ENCODE results near the gene LRCH1.

Gene LRCH1

DNA sequence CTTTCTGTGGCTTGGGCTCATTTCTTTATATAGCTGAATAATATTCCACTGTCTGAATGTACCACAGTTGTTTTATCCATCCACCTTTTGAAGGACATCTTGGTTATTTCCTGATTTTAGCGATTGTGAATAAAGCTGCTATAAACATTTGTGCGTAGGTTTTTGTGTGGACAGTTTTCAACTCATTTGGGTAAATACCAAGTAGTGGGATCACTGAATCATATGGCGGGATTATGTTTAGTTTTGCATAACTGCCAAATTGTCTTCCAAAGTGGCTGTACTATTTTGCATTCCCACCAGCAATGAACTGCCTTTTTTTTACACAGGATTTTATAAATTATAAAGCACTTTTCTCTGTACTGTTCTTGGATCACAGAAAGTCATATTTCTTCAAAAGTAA is 13.7 kb upstream of the LRCH1 start:
- TF ChIP-seq, protein P1, sequence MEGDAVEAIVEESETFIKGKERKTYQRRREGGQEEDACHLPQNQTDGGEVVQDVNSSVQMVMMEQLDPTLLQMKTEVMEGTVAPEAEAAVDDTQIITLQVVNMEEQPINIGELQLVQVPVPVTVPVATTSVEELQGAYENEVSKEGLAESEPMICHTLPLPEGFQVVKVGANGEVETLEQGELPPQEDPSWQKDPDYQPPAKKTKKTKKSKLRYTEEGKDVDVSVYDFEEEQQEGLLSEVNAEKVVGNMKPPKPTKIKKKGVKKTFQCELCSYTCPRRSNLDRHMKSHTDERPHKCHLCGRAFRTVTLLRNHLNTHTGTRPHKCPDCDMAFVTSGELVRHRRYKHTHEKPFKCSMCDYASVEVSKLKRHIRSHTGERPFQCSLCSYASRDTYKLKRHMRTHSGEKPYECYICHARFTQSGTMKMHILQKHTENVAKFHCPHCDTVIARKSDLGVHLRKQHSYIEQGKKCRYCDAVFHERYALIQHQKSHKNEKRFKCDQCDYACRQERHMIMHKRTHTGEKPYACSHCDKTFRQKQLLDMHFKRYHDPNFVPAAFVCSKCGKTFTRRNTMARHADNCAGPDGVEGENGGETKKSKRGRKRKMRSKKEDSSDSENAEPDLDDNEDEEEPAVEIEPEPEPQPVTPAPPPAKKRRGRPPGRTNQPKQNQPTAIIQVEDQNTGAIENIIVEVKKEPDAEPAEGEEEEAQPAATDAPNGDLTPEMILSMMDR (IDR thresholded peaks at IDR 0.05), result no peak

DNA sequence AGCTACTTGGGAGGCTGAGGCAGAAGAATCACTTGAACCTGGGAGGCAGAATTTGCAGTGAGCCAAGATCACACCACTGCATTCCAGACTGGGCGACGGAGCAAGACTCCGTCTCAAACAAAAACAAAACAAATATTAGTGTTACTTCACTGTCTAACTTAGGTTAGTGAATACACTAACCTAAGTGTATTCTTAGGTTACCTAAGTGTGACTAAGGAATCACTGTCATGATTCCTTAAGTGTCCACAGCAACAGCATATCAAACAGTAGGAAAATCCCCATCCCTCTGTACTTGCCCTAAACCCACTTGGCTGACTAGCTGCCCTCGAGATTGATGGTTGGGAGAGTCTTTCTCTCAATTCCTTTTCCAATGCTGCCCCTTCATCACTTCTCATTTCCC is 11.8 kb upstream of the LRCH1 start:
- TF ChIP-seq, protein P1 (IDR thresholded peaks at IDR 0.05), result no peak

DNA sequence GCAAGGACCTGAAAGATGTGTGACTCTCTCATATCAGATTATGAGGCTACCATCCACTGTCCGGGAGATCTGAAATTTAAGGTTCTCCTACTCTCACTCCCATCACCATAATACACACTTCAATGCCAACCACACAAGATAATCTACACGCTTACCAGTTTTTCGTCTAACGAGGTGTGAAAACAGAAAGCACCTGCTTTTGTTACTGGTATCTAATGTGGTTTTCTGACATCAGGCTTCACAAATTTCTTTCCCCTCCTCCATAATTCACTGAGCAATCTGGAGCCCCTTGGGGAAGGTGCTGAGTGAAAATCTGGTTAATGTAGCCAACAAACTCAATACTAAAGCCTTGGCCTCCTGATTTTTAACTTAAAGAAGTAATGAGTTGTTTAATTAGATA is 10.1 kb upstream of the LRCH1 start:
- TF ChIP-seq, protein P1 (IDR thresholded peaks at IDR 0.05), result no peak

DNA sequence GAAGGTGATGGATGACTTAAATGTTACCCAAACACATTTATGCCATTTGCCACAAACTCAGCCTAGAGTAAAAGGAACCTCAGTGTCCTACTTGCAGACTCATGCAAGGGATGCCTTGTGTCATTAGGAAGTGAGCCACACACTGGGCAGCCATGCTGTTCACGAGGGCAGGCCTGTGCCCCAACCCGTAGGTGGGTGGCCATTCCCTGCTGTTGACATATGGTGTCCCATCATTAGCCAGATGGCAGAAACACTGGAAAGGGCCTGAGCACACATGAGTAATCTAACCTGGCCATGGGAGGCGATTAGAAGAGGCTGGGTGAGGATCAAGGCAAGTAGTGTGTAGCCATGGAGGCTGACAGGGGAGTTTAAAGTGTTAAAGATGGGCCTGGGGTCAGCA is 9.7 kb upstream of the LRCH1 start:
- TF ChIP-seq, protein P1 (IDR thresholded peaks at IDR 0.05), result no peak

DNA sequence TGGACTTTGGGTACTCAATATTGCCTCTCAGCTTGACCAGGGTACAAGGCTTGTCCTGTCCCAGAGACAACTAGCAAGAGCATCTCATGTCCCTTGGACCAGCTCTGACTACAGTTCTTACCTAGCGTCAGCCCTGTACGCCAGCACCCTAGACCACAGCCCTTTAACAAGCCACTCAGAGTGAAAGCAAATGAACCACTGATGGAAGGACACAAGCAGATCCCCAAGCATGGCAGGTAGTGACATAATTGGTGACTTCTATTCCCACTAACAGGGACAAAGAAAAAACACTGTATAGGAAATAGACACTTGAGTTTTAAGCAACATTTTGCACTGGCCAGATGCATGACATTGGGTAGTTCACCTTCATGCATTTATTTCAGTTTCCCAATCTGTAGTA is 8.8 kb upstream of the LRCH1 start:
- TF ChIP-seq, protein P1 (IDR thresholded peaks at IDR 0.05), result no peak

DNA sequence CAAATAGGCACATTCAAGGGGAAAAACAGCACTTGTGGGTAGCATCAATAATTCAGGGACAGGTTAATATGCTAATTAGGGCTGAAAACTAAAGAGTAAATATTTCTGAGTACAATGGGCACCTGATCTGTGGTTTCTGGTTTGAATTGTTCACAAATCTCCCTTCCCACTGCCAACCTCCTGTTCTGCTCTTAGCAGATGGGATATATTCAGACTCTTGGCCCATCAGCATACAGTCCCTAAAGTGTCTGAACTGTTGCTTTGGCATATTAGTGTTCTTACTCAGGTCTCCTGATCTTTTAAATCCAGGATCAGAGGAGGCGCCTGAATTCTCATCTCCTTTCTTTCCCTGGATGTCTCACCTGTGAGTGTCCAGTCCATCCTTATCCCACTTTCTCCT is 8.2 kb upstream of the LRCH1 start:
- TF ChIP-seq, protein P1 (IDR thresholded peaks at IDR 0.05), result no peak

DNA sequence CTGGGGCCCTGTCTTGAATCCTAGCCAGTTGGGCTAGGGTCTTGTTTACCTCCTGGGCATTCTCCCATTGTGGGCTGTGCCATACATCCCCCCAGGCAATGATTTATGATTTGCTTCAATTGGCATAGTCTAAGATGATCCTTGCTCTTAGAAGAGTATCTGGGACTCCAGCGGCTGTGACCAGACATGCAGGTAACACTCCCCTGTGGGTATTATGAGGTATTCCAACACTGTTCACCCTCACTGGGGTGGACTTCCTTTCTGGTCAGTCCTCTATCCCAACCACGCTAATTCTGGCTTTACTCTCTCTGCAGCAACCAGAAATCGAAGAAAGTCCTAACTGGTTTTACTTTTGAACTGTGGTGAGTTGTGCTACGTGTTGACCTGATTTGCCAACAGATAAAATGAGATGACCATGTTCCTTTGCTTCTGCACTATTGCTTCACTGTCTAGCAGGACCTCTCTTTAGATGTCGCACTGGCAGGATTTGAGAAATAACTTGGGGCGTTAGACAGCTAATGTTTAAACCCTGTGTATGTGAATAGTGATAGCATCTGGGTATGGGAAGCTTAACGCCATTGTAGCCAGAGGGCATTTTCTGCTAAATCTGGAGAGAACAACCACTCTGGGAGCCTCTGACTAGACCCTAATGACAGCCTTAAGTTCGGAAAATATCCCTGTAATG is 6.7 kb upstream of the LRCH1 start:
- TF ChIP-seq, protein P1 (IDR thresholded peaks at IDR 0.05), result no peak

DNA sequence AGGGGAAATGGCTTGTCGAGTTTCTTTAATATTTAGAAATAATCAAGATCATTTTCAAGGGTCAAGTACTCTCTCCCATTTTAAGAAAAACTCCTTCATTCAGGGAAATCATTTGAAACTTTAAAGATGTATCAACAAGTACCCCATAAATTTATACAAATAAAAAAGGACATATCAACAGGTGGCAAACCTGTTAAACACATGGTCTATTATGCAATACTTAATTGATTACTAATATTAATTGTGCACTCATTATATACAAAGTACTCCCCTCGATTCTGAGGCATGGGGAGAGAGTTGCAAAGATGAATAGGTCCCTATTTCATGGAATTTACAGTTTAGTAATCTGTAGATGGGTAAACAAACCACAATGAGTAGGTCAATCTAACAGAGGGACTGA is 2.1 kb upstream of the LRCH1 start:
- TF ChIP-seq, protein P1 (IDR thresholded peaks at IDR 0.05), result no peak

Measured in LNCAP (cell line).